GM18507 (cell line): Measurements from ENCODE around the gene PCSK2.

ENCODE experiments used
- DNase-seq: peaks from one replicate; pipeline ENCODE4 v3.0.0; 2011; ENCODE audit warnings: low read depth; ENCODE audit not compliant: insufficient read length; ENCODE audit errors: extremely low spot score
- FAIRE-seq: peaks from 2 replicates; lab custom pipeline; 2011; peaks lifted over from hg19 to GRCh38; lab: Jason Lieb, UNC

PCSK2 gene

DNA sequence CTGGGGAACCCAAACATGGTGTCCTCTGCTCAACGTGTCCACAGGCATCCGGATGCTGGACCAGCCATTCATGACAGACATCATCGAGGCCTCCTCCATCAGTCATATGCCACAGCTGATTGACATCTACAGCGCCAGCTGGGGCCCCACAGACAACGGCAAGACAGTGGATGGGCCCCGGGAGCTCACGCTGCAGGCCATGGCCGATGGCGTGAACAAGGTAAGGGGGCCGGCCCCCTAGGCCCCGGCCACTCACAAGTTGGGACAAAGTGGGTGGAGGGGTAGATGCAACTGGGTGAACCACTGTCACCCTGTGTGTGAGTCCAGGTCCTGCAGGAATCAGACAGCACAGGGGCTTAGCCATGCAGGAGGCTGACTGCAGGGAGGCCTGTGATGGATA, 209.8 kb downstream of the PCSK2 start:
- FAIRE-seq (no peak), DNase-seq (no peak)

DNA sequence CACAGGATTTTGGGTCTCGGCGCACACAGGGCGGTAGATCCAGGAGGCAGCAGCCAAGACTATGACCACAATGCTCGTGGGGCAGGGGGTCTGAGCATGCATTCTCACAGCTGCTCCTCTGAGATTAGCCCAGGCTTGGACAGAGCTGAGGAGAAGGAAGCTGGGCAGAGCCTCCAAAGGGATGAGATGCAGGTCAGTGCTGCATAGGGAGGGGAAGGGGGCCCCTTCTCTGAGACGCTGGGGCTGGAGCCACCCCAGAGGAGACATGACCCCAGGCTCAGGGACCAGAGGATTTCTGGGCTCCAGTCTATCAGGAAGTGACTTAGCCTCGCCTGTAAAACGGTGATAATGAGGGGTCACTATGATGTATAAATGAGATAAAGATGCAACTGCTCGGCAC, 210.4 kb downstream of the PCSK2 start:
- no peak for FAIRE-seq
- DNase-seq: no peak

DNA sequence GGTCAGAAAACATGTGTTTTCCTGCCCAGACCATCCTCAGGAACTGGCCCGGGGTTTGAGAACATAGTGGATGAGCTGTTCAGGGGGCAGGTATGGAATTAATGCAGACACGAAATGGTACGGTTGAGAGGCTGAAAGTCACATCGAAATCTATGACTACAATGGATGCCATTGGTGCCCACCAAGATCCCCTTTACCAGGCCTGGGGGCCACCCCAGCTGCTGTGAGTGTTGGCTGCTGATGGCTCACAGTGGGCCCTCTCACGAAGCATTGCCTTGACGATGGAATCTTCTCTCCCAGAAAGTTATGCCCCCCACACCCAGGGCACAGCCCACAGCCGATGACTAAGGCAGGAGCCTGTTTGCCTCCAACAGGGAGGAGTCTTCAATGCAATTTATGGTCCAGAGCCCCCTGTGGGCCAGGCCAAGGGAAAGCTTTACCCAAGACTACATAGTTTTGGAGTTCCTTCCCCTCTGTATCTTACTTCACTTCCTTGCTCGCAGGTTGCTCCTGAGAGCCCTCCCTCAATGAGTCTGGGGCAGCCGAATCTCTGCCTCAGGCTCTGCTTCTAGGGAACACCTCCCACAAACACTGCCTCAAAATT, 211.7 kb downstream of the PCSK2 start:
- FAIRE-seq: no peak

DNA sequence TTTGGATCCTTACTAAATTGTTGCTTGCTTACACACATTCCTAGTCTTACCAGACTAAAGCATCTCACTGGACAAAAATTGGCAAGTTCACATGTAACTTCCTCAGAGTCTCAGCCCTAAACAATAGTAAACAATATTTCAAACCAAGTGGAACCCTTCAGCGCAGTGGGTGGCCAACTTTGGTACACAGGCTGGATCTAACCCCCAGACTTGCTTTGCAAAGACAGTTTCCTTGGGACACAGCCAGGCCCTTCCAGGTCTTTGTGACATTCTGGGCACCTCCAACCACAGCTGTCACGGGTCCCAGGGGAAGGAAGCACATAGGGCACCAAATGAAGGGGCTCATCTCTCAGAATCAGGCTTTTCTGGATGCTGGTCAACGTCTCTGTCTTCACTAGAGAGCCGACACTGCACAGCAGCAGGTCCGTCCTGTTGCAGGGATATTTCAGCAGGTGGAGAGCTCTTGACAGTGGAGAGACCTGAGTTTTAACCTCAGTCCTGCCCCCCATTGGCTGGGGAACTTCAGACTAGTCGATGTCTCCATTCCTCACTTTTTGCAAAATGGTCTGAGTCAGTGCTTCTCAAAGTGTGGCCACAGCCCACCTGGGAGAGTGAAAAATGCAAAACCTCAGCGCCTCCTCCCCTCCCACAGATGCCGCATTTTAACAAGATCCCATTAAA, 212.9 kb downstream of the PCSK2 start:
- FAIRE-seq (no peak), DNase-seq (no peak)

More for the DNA sequence above, 211.7 kb downstream of the PCSK2 start:
- no peak for DNase-seq

DNA sequence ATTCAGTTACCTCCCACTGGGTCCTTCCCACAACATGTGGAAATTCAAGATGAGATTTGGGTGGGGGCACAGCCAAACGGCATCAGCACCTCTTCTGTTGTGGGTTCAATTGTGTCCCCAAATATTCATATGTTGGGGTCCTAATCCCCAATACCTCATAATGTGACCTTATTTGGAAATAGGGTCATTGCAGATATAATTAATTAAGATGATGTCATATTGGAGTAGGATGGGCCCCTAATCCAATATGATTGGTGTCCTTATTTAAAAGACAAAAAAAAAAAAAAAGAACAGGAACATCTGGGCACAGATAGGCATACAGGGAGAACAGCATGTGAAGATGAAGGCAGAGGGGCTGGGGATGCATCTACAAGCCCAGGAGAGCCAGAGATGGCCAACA, 214.9 kb downstream of the PCSK2 start:
- DNase-seq (no peak), FAIRE-seq (no peak)

DNA sequence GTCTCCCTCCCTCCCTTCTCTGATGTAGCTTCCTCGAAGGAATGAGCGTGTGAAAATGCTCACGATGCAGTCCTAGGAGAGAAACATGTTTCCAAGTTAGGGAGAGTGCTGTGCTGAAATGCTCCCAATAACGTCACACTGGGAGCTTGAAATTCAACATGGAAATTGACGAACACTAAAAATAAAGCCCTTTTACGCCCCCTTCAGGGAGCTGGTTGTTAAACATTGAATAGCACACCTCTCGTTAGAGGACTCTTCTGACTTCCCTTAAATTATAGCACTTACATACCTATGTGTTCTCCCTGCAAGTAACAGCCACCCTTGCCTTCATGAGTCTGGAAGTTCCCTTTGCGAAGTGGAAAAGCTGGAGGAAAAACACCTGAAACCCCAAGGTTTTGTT, 215.7 kb downstream of the PCSK2 start:
- FAIRE-seq (no peak), DNase-seq (no peak)

DNA sequence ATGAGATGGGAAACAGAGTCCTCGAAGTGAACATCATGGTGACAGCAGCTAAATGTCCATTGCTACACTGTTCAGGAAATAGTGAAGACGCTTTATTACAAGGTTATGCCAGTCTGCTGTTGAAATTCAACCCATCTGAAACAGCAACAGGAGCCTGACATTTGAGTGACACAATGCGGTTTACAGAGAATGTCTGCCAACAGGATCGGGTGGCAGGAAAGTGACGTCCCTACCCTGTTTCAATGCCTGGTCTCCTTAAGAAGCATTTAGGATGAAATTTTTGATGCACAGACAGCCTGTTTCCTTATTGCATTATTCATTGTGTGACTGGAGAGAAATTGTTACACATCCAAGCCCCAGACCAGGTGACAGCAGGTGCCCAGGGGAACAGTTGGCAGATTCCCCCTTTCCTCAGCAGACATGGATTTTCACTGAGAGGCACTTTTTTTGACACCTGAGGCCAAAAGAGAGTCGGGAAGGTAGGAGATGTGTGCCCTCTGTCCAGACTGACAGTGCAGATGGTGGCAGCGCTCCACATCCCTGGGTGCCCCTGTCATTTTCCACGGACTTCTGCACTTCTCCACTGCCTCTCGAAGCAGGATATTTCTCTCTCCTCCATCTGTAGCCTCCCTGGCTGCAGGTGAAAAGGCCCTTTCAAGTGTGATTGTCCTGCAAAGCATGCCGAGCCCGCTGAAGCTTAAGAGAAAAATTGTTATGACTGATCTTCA, 216.5 kb downstream of the PCSK2 start:
- FAIRE-seq (no peak), DNase-seq (no peak)

DNA sequence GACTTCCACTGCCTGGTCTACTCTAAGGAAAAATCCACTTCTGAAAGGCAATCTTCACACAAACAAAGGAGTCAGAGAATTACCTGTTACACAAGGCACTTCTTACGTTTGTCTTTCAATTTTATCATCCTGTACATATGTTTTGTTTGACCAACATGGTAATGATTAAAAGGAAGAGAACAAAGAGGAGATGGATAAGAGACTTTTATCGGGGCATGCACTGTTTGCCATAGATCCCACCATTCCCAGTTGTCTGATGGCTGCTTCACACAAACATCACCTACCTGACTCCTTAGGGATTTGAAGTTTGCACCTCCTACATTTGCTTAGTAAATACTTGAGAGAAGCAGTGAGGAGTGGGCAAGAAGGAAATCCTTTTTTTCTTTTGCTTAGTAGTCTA, 217.3 kb downstream of the PCSK2 start:
- FAIRE-seq (no peak), DNase-seq (no peak)

DNA sequence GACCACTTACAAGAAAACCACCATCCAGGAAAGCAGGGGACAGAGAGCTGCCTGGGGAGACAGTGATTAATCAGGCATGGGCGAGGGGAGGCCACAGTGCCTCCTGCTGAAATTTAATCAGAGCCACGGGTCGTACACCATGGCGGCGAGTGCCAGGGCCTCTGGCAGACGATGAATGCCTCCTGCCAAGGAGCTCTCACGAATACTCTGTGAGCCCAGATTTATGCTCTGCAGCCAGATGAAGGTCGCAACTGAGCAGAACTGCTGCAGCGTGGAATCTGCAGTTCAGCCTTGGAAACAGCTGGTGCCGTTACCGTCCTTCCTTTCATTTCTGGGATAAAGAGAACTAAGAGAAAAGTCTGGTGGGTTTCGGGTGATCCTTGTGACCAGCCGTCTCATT, 218.7 kb downstream of the PCSK2 start:
- FAIRE-seq (no peak), DNase-seq (no peak)

DNA sequence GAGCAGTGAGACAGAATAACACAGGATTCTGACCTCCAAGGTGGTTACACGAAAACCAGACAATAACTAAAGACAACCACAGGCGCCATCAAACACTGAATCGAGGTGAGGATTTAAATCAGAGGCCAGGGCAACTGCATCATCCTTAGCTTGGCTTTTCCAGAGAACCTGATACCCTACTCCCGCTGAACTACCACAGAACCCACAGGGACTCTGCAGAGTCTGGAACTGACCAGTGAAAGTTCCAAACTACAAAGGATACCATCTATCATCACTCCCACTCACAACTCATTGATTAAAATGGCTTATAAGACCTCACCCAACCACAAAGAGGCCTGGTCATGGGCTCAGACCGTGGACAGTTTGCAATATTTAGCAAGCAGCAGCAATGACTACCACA, 219.3 kb downstream of the PCSK2 start:
- DNase-seq: no peak
- no peak for FAIRE-seq

DNA sequence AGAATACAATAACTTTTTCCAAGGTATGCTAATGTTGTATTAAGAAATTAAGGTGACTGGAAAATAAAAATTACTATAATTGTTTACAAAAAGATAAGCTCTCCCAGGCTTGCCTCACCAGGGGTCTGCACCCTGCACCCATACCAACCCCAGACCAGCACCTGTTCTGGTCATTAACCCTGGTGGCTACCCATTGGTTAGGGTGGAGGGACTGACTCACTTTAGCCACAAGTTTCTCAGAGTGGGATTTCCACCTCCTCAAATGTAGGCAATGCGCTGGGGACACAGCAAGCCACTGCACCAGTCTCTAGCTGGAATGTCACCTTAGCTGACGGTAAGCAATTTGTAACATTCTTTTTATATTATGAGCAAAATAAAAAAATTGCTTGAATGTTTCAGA, 221.2 kb downstream of the PCSK2 start:
- no peak for DNase-seq
- FAIRE-seq: no peak

DNA sequence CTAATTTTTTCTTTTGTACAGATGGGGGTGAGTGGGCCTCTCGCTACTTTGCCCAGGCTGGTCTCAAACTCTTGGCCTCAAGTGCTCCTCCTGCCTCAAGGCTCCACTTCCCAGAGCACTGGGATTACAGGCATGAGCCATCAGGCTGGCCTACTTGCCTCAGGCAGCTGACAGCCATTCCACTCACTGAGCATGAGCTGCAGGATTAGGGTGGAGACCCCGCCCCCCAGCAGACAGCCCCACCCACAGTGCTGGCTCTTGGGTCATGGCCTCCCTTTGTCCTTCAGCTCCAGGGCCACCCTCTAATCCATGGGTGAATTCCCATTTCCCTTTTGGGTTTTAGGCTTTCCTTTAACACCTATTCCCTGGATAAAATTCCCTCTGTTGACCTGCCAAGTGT, 222.2 kb downstream of the PCSK2 start:
- FAIRE-seq: no peak
- no peak for DNase-seq

DNA sequence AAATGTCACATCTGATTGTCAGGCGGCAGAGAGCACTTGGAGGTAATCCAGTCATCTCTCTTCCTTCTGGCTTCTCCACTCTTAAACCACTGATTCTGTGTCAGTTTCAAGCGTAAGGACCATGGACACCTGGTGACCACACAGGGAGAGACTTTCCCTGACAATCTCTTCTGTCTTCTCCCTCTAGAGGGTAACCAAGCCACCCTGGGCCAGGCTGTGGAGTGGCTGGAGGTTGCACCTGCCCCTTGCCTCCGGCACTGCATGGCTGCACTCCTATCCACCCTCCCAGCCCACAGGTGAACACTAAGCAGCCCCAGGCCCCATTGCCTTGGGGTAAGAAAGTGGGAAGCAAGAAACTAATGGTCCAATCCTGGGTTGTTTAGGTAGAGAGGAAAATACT, 225.6 kb downstream of the PCSK2 start:
- FAIRE-seq: no peak
- DNase-seq: no peak

DNA sequence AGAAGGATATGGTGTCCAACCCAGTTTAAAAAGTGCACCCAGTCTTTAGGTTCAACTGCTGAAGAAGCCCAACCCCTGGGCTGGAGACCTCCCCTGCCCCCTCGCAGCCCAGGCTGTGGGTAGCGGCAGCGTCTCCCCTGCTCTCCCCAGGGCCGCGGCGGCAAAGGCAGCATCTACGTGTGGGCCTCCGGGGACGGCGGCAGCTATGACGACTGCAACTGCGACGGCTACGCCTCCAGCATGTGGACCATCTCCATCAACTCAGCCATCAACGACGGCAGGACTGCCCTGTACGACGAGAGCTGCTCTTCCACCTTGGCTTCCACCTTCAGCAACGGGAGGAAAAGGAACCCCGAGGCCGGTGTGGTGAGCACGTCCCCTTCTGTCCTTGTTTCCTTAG, 226.8 kb downstream of the PCSK2 start:
- FAIRE-seq: no peak
- DNase-seq: no peak

DNA sequence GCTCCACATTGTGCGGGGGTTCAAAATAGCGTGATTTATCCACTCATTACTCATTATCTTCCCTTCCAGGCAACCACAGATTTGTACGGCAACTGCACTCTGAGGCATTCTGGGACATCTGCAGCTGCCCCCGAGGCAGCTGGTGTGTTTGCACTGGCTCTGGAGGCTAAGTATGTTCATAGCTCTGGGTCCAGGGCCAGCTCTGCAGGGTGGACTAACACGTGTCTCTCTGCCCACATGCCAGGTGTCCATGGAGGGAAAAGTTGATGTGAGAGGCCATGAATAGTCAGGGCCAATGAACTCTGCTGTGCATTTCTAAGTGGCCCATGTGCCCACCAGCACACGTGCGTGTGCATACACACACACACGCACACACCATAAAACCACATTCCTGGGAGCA, 229.4 kb downstream of the PCSK2 start:
- FAIRE-seq (no peak), DNase-seq (no peak)

DNA sequence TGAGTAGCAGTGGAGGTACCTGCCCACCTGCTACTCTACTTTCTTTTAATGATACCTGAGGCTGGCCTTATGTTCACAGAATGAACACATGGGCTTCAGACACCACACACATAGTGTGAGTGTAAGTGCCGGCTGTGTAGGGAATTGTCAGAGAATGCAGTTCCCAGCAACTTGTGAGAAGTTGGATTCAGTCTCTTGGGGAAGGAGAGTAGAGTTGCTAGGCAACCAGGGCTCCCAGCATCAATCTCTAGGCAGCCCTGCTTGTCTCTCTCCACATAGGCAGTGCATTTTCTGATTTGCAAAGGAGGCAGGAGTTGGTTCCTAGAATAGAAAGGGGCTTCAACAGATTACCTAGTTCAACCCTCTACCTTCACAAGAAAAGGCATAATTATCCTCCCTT, 230.2 kb downstream of the PCSK2 start:
- FAIRE-seq (no peak), DNase-seq (no peak)

DNA sequence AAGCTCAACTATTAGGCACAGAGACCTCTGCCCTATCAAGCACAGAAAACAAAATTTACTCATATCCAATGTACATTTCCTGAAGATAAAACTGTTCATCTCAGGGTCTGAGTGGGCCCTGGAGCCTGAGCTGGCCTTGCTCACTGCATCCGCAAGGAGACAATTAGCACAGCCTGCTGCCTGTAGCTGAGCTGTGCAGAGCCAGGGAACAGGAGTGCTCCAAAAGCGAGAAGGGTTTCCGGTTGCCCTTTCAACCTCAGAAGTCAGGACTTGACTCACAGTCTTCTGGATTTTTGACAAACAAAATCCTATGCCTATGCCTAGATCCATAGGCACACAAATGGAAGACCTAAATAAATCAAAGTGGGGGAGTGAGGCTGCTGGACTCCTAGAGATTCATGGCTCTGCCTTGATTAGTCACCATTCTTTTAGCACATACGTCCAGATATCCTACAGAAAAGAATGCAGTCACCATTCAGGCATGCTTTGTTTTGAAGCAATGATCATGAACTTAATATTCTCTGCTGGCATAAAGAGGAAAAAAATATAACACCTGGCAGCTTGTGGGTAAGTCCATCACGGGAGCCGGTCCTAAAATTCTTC, 230.8 kb downstream of the PCSK2 start:
- no peak for FAIRE-seq
- DNase-seq: no peak

DNA sequence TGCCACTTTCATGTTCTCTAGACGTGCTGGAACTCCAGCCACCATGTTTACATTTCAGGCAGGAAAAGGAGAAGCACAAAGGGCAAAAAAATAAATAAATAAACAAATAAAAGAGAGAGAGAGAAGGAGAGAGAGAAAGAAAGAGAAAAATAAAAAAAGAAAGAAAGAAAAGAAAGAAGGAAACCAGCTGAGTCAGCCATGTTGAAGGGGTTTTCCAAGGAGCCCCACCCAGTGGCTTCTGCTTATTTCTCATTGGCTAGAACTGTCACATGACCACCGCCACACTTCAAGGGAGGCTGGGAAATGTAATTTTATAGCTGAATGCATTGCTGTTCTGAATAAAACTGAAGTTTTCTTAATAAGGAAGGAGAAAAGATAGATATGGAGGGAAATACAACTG, 233.3 kb downstream of the PCSK2 start:
- no peak for DNase-seq
- no peak for FAIRE-seq

DNA sequence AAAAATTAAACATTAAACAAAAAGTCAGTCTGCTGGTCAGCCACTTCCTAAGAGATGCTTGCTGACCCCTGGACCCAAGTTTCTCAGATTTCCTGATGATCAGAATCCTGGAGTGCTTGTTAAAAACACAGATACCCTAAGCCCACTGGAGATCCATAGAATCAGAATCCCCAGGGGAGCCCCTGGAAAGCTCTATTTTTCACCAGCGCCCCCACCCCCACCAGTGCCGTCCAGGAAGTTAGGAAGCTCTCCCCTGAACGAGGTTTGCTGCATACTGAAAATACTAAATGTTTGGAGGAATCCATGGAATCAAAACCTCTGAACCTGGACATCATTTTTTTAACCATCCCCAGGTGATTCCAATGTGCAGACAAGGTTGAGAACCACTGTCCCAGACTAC, 235.1 kb downstream of the PCSK2 start:
- no peak for FAIRE-seq
- no peak for DNase-seq

DNA sequence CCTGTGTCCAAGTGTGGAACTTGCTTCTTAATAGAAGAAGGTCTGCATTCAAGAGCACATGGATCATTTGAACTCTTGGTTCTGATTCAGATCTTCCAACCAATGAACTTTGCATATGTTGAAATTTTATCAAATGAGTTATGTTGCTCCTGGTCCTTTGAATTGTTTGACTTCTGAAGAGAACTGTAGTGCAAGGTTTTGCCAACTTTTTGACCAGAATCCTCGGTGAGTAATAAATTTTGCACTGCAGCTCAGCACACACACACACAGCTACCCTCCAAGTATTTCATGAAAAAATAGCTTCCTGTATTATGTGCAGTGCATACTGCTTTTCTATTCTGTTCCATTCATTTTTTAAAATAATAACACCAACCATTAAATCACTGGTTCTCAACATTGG, 236.9 kb downstream of the PCSK2 start:
- DNase-seq: no peak
- FAIRE-seq: no peak

DNA sequence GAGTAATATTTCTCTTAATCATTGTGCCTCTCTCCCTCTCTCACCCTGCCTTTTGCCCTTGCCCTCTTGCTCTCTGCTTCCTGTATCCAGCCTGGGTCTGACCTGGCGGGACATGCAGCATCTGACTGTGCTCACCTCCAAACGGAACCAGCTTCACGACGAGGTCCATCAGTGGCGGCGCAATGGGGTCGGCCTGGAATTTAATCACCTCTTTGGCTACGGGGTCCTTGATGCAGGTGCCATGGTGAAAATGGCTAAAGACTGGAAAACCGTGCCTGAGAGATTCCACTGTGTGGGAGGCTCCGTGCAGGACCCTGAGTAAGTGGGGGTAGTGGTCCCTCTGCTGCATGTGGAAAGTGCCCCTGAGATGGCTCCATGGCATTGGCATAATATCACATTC, 238.4 kb downstream of the PCSK2 start:
- no peak for FAIRE-seq

More for the DNA sequence above, 238.4 kb downstream of the PCSK2 start:
- no peak for DNase-seq
